ELF-1 (cell line): Measurements from ENCODE around the gene RPGRIP1L.

Experiments used
- DNase-seq: peaks from one replicate; pipeline ENCODE4 v3.0.0-alpha.2; 2016; ENCODE audit warnings: low read depth, low spot score

RPGRIP1L gene

GRCh38 chr16:53549970-53550690 lies 153.5 kb downstream of the RPGRIP1L start:
- peak; percentile 88 for DNase-seq
